ENCODE data around the gene CNTN1.

CNTN1 gene

GRCh38 chr12:40971911-40972310 is 279.7 kb downstream of the CNTN1 start:
- no peaks in the 10 kb centered on the region for H3K4me1 ChIP-seq (ENCODE audit: insufficient read depth, insufficient read length)
- H3K9ac ChIP-seq (ENCODE audit: insufficient read length, low read depth): no peak overlapping the region
- DNase-seq (ENCODE audit: low read depth, low spot score): no peak
- no peak overlapping the region for H3K4me3 ChIP-seq (ENCODE audit: insufficient read length, low read depth)
- no peaks in the 10 kb centered on the region for H3K27me3 ChIP-seq (ENCODE audit: insufficient read depth, insufficient read length)
- no peaks in the 10 kb centered on the region for H3K9me3 ChIP-seq (ENCODE audit: insufficient read depth, low read length)
- TF ChIP-seq ZNF274 (IDR thresholded peaks at IDR 0.05; ENCODE audit: low read depth, low read length): no peak
- no peaks in the 10 kb centered on the region for H3K36me3 ChIP-seq (ENCODE audit: insufficient read depth, insufficient read length, low read length)

GRCh38 chr12:40976546-40976945 is 284.3 kb downstream of the CNTN1 start:
- H3K4me1 ChIP-seq (ENCODE audit: insufficient read depth, insufficient read length): no peaks in the 10 kb centered on the region
- H3K9me3 ChIP-seq (ENCODE audit: insufficient read depth, low read length): no peaks in the 10 kb centered on the region
- TF ChIP-seq ZNF274 (IDR thresholded peaks at IDR 0.05; ENCODE audit: low read depth, low read length): no peak
- no peak for TF ChIP-seq SUZ12 (IDR thresholded peaks at IDR 0.05; ENCODE audit: extremely low read depth, insufficient read depth, insufficient read length)
- TF ChIP-seq YY1 (IDR thresholded peaks at IDR 0.05; ENCODE audit: insufficient read depth, insufficient read length): no peak
- no peaks in the 10 kb centered on the region for H3K36me3 ChIP-seq (ENCODE audit: insufficient read depth, insufficient read length, low read length)
- H3K9ac ChIP-seq (ENCODE audit: insufficient read length, low read depth): no peak overlapping the region
- no peak overlapping the region for H3K4me3 ChIP-seq (ENCODE audit: insufficient read length, low read depth)
- no peaks in the 10 kb centered on the region for H3K27me3 ChIP-seq (ENCODE audit: insufficient read depth, insufficient read length)
- DNase-seq (ENCODE audit: low read depth, low spot score): no peak

GRCh38 chr12:40980427-40980961 is 288.3 kb downstream of the CNTN1 start:
- H3K4me1 ChIP-seq (ENCODE audit: insufficient read depth, insufficient read length): no peaks in the 10 kb centered on the region
- no peaks in the 10 kb centered on the region; the same call in 1 of the 2 replicates for H3K9me3 ChIP-seq (ENCODE audit: insufficient read depth, low read length)
- no peaks in the 10 kb centered on the region for H3K36me3 ChIP-seq (ENCODE audit: insufficient read depth, insufficient read length, low read length)
- H3K4me3 ChIP-seq (ENCODE audit: insufficient read length, low read depth): no peak overlapping the region
- DNase-seq (ENCODE audit: low read depth, low spot score): no peak
- no peaks in the 10 kb centered on the region for H3K27me3 ChIP-seq (ENCODE audit: insufficient read depth, insufficient read length)
- H3K9ac ChIP-seq (ENCODE audit: insufficient read length, low read depth): no peak overlapping the region
- TF ChIP-seq SUZ12 (IDR thresholded peaks at IDR 0.05; ENCODE audit: extremely low read depth, insufficient read depth, insufficient read length): no peak
- no peak for TF ChIP-seq YY1 (IDR thresholded peaks at IDR 0.05; ENCODE audit: insufficient read depth, insufficient read length)
- TF ChIP-seq ZNF274 (IDR thresholded peaks at IDR 0.05; ENCODE audit: low read depth, low read length): no peak

GRCh38 chr12:40986001-40986400 is 293.8 kb downstream of the CNTN1 start:
- Histone ChIP-seq H3K9ac (ENCODE audit: insufficient read length, low read depth) (no peak overlapping the region), H3K27me3 (ENCODE audit: insufficient read depth, insufficient read length) (no peaks in the 10 kb centered on the region), H3K9me3 (ENCODE audit: insufficient read depth, low read length) (no peaks in the 10 kb centered on the region; the same call in 1 of the 2 replicates), H3K36me3 (ENCODE audit: insufficient read depth, insufficient read length, low read length) (no peaks in the 10 kb centered on the region), H3K4me1 (ENCODE audit: insufficient read depth, insufficient read length) (no peaks in the 10 kb centered on the region), H3K4me3 (ENCODE audit: insufficient read length, low read depth) (no peak overlapping the region)
- TF ChIP-seq ZNF274 (IDR thresholded peaks at IDR 0.05; ENCODE audit: low read depth, low read length) (no peak), SUZ12 (IDR thresholded peaks at IDR 0.05; ENCODE audit: extremely low read depth, insufficient read depth, insufficient read length) (no peak), YY1 (IDR thresholded peaks at IDR 0.05; ENCODE audit: insufficient read depth, insufficient read length) (no peak)
- no peak for DNase-seq (ENCODE audit: low read depth, low spot score)

- DNase-seq (ENCODE audit: low read depth, low spot score): no peak
- H3K9ac ChIP-seq (ENCODE audit: insufficient read length, low read depth): no peak overlapping the region
- H3K9me3 ChIP-seq (ENCODE audit: insufficient read depth, low read length): no peaks in the 10 kb centered on the region; the same call in 1 of the 2 replicates
- H3K4me1 ChIP-seq (ENCODE audit: insufficient read depth, insufficient read length): no peaks in the 10 kb centered on the region
- no peaks in the 10 kb centered on the region for H3K36me3 ChIP-seq (ENCODE audit: insufficient read depth, insufficient read length, low read length)
- TF ChIP-seq YY1 (IDR thresholded peaks at IDR 0.05; ENCODE audit: insufficient read depth, insufficient read length): no peak
- TF ChIP-seq ZNF274 (IDR thresholded peaks at IDR 0.05; ENCODE audit: low read depth, low read length): no peak
- TF ChIP-seq SUZ12 (IDR thresholded peaks at IDR 0.05; ENCODE audit: extremely low read depth, insufficient read depth, insufficient read length): no peak
- no peaks in the 10 kb centered on the region for H3K27me3 ChIP-seq (ENCODE audit: insufficient read depth, insufficient read length)
- no peak overlapping the region for H3K4me3 ChIP-seq (ENCODE audit: insufficient read length, low read depth)
These were observed 296.1 kb downstream of the CNTN1 start for GRCh38 chr12:40988355-40988754.

GRCh38 chr12:40988824-40989223 is 296.6 kb downstream of the CNTN1 start:
- H3K4me1 ChIP-seq (ENCODE audit: insufficient read depth, insufficient read length): no peaks in the 10 kb centered on the region
- no peak overlapping the region for H3K4me3 ChIP-seq (ENCODE audit: insufficient read length, low read depth)
- no peaks in the 10 kb centered on the region for H3K27me3 ChIP-seq (ENCODE audit: insufficient read depth, insufficient read length)
- no peaks in the 10 kb centered on the region for H3K36me3 ChIP-seq (ENCODE audit: insufficient read depth, insufficient read length, low read length)
- TF ChIP-seq ZNF274 (IDR thresholded peaks at IDR 0.05; ENCODE audit: low read depth, low read length) (no peak), YY1 (IDR thresholded peaks at IDR 0.05; ENCODE audit: insufficient read depth, insufficient read length) (no peak), SUZ12 (IDR thresholded peaks at IDR 0.05; ENCODE audit: extremely low read depth, insufficient read depth, insufficient read length) (no peak)
- DNase-seq (ENCODE audit: low read depth, low spot score): no peak
- no peak overlapping the region for H3K9ac ChIP-seq (ENCODE audit: insufficient read length, low read depth)
- no peaks in the 10 kb centered on the region; the same call in 1 of the 2 replicates for H3K9me3 ChIP-seq (ENCODE audit: insufficient read depth, low read length)

GRCh38 chr12:40989785-40990184 is 297.5 kb downstream of the CNTN1 start:
- DNase-seq (ENCODE audit: low read depth, low spot score): no peak
- H3K4me3 ChIP-seq (ENCODE audit: insufficient read length, low read depth): no peak overlapping the region
- TF ChIP-seq ZNF274 (IDR thresholded peaks at IDR 0.05; ENCODE audit: low read depth, low read length) (no peak), YY1 (IDR thresholded peaks at IDR 0.05; ENCODE audit: insufficient read depth, insufficient read length) (no peak), SUZ12 (IDR thresholded peaks at IDR 0.05; ENCODE audit: extremely low read depth, insufficient read depth, insufficient read length) (no peak)

More at GRCh38 chr12:40989785-40990184, 297.5 kb downstream of the CNTN1 start:
- Histone ChIP-seq H3K4me1 (ENCODE audit: insufficient read depth, insufficient read length) (no peaks in the 10 kb centered on the region), H3K9me3 (ENCODE audit: insufficient read depth, low read length) (no peaks in the 10 kb centered on the region; the same call in 1 of the 2 replicates), H3K27me3 (ENCODE audit: insufficient read depth, insufficient read length) (no peaks in the 10 kb centered on the region), H3K36me3 (ENCODE audit: insufficient read depth, insufficient read length, low read length) (no peaks in the 10 kb centered on the region), H3K9ac (ENCODE audit: insufficient read length, low read depth) (no peak overlapping the region)

Measured in NT2/D1 (cell line).